H1 (cell line): Measurements from ENCODE around the gene CTSC. TPM values are rescaled to one million over a fixed set of nuclear protein-coding genes. Genes with fewer than 3 reads are reported as not detected.

Experiments used
- CTCF ChIA-PET: fragments of 300-600 bp; sonication (Branson Sonifier 250); formaldehyde crosslinking; loops from one replicate; lab custom pipeline; 2021; ENCODE audit not compliant: partially characterized antibody; lab: Charles Lee
- POLR2A ChIA-PET: fragments of 300-600 bp; sonication (Branson Sonifier 250); formaldehyde crosslinking; loops from one replicate; lab custom pipeline; 2021; ENCODE audit warnings: inconsistent platforms; ENCODE audit not compliant: partially characterized antibody; lab: Charles Lee
- DNase-seq, 2 experiments: peaks; one replicate each; pipeline versions ENCODE4 v3.0.0 to v3.0.0-alpha.2; 2010 to 2022; ENCODE audit warnings: low spot score in 2 of 2, low read depth in 1 of 2, mixed read lengths in 1 of 2
- FAIRE-seq: peaks from 2 replicates; lab custom pipeline; 2011; peaks lifted over from hg19 to GRCh38; lab: Jason Lieb, UNC
- H2AFZ ChIP-seq: 2 replicates; pipeline ENCODE4 v1.8.1; 2012; ENCODE audit warnings: low read length, inconsistent platforms
- H2AK5ac ChIP-seq: 2 replicates; pipeline ENCODE4 v1.6.1; 2013; ENCODE audit warnings: low read depth, low read length
- H2BK120ac ChIP-seq: replicated peaks from 2 replicates; pipeline ENCODE3; 2013; ENCODE audit warnings: low read depth, low read length, inconsistent platforms
- H2BK12ac ChIP-seq: 2 replicates; pipeline ENCODE4 v1.6.1; 2013; ENCODE audit warnings: low read depth, low read length
- H2BK15ac ChIP-seq: 2 replicates; pipeline ENCODE4 v1.6.1; 2013; ENCODE audit warnings: low read length
- H2BK20ac ChIP-seq: 2 replicates; pipeline ENCODE4 v1.6.1; 2013; ENCODE audit warnings: low read length
- H2BK5ac ChIP-seq: 2 replicates; pipeline ENCODE4 v1.6.1; 2013; ENCODE audit warnings: low read depth, low read length
- H3K14ac ChIP-seq: 2 replicates; pipeline ENCODE4 v1.6.1; 2013; ENCODE audit warnings: inconsistent platforms; ENCODE audit not compliant: insufficient read length
- H3K18ac ChIP-seq: 2 replicates; pipeline ENCODE4 v1.6.1; 2013; ENCODE audit warnings: low read length; ENCODE audit errors: extremely low read depth
- H3K23ac ChIP-seq: 2 replicates; pipeline ENCODE4 v1.6.1; 2013; ENCODE audit warnings: inconsistent platforms; ENCODE audit not compliant: insufficient read length
- H3K23me2 ChIP-seq: 2 replicates; pipeline ENCODE4 v1.6.1; 2013; ENCODE audit warnings: low read depth, low read length
- H3K27ac ChIP-seq: 2 replicates; pipeline ENCODE4 v1.6.1; 2011; ENCODE audit warnings: low read depth, low read length, inconsistent platforms
- H3K27me3 ChIP-seq, 4 experiments: replicated peaks in 1 of 4; 1 replicate in 1 of 4; 2 replicates in 3 of 4; pipeline versions ENCODE4 v1.6.1 to v1.8.1; 2011 to 2013; ENCODE audit warnings: low read length in 3 of 4, mild to moderate bottlenecking in 3 of 4, inconsistent platforms in 2 of 4, mixed read lengths in 2 of 4, moderate library complexity in 1 of 4; ENCODE audit not compliant: control insufficient read depth in 3 of 4, insufficient read depth in 3 of 4; ENCODE audit errors: extremely low read depth in 1 of 4
- H3K36me3 ChIP-seq, 4 experiments: 2 replicates each; pipeline versions ENCODE4 v1.6.1 to v1.8.1; 2011 to 2013; ENCODE audit warnings: mild to moderate bottlenecking in 4 of 4, low read length in 3 of 4, moderate library complexity in 2 of 4, control low read depth in 1 of 4, inconsistent platforms in 1 of 4; ENCODE audit not compliant: insufficient read depth in 4 of 4, control insufficient read depth in 2 of 4
- H3K4ac ChIP-seq: replicated peaks from 2 replicates; pipeline ENCODE3; 2013; ENCODE audit warnings: low read length, low read depth, mixed read lengths, inconsistent platforms; ENCODE audit not compliant: insufficient read length
- H3K4me1 ChIP-seq, 4 experiments: replicated peaks in 1 of 4; 1 replicate in 1 of 4; 2 replicates in 3 of 4; pipeline versions ENCODE4 v1.6.1 to v1.8.1; 2011 to 2013; ENCODE audit warnings: low read length in 3 of 4, inconsistent platforms in 2 of 4, mixed read lengths in 1 of 4; ENCODE audit not compliant: insufficient read depth in 4 of 4, control insufficient read depth in 3 of 4
- H3K4me2 ChIP-seq, 2 experiments: 2 replicates each; pipeline versions ENCODE4 v1.6.1 to v1.8.1; 2011 to 2013; ENCODE audit warnings: low read depth in 2 of 2, low read length in 2 of 2, control low read depth in 1 of 2, inconsistent platforms in 1 of 2, mild to moderate bottlenecking in 1 of 2; ENCODE audit not compliant: insufficient read depth in 1 of 2
- H3K4me3 ChIP-seq, 4 experiments: fragments of 200-600, 300-600 bp in 1 of 4; sonication (generic), shearing (Covaris generic), sonication (Bioruptor Twin) in 1 of 4; 2 replicates each; pipeline versions ENCODE4 v1.5.1 to v1.8.1; 2011 to 2016; ENCODE audit warnings: low read length in 4 of 4, low read depth in 3 of 4, control low read depth in 2 of 4, inconsistent platforms in 2 of 4, mild to moderate bottlenecking in 2 of 4, mixed read lengths in 1 of 4, moderate library complexity in 1 of 4; ENCODE audit not compliant: insufficient read depth in 2 of 4; ENCODE audit errors: extremely low read depth in 1 of 4
- H3K56ac ChIP-seq: replicated peaks from 2 replicates; pipeline ENCODE3; 2013; ENCODE audit warnings: low read depth, mild to moderate bottlenecking, mixed read lengths, low read length, inconsistent platforms; ENCODE audit not compliant: insufficient read length
- H3K79me1 ChIP-seq: 2 replicates; pipeline ENCODE4 v1.6.1; 2013; ENCODE audit warnings: low read depth, low read length, control low read depth
- H3K79me2 ChIP-seq, 2 experiments: 2 replicates each; pipeline versions ENCODE4 v1.6.1 to v1.8.1; 2012 to 2013; ENCODE audit warnings: low read length in 2 of 2, mild to moderate bottlenecking in 2 of 2, inconsistent platforms in 1 of 2; ENCODE audit not compliant: insufficient read depth in 2 of 2, control insufficient read depth in 1 of 2
- H3K9ac ChIP-seq, 4 experiments: replicated peaks in 1 of 4; 1 replicate in 1 of 4; 2 replicates in 3 of 4; pipeline versions ENCODE4 v1.6.1 to v1.8.1; 2011 to 2013; ENCODE audit warnings: low read depth in 3 of 4, low read length in 3 of 4, control low read depth in 2 of 4, mild to moderate bottlenecking in 2 of 4, moderate library complexity in 2 of 4, inconsistent platforms in 1 of 4; ENCODE audit errors: extremely low read depth in 1 of 4
- H3K9me3 ChIP-seq, 2 experiments: 2 replicates each; pipeline versions ENCODE4 v1.6.1 to v1.8.1; 2012 to 2013; ENCODE audit warnings: mild to moderate bottlenecking in 2 of 2, moderate library complexity in 2 of 2, control low read depth in 1 of 2, inconsistent platforms in 1 of 2, low read depth in 1 of 2, low read length in 1 of 2, mixed read lengths in 1 of 2; ENCODE audit not compliant: insufficient read depth in 2 of 2
- H4K20me1 ChIP-seq, 2 experiments: replicated peaks in 1 of 2; 2 replicates each; pipeline versions ENCODE3 to v1.8.1; 2011 to 2013; ENCODE audit warnings: inconsistent platforms in 2 of 2, low read length in 2 of 2, mild to moderate bottlenecking in 1 of 2; ENCODE audit not compliant: insufficient read depth in 2 of 2, control insufficient read depth in 1 of 2
- H4K5ac ChIP-seq: 2 replicates; pipeline ENCODE4 v1.6.1; 2013; ENCODE audit warnings: low read length, low read depth, mixed read lengths, inconsistent platforms; ENCODE audit not compliant: insufficient read length
- H4K8ac ChIP-seq: 2 replicates; pipeline ENCODE4 v1.8.0; 2013; ENCODE audit warnings: mild to moderate bottlenecking, moderate library complexity, low read length, inconsistent platforms; ENCODE audit not compliant: insufficient read depth; ENCODE audit errors: extremely low read depth
- H4K91ac ChIP-seq: replicated peaks from 2 replicates; pipeline ENCODE3; 2013; ENCODE audit warnings: low read length, mixed read lengths, inconsistent platforms; ENCODE audit not compliant: insufficient read length
- FOSL1 ChIP-seq: IDR thresholded peaks from 2 replicates; pipeline ENCODE4 v1.6.1; 2011; ENCODE audit warnings: mild to moderate bottlenecking, low read depth, low read length, moderate library complexity; ENCODE audit not compliant: insufficient read depth
- GTF2F1 ChIP-seq: IDR thresholded peaks from 2 replicates; pipeline ENCODE4 v1.6.1; 2012; ENCODE audit warnings: low read depth, low read length, improper control_type of control experiment, borderline replicate concordance
- JUN ChIP-seq: IDR thresholded peaks from 2 replicates; pipeline ENCODE4 v1.6.1; 2011; ENCODE audit warnings: low read depth, mild to moderate bottlenecking, improper control_type of control experiment, low read length
- NRF1 ChIP-seq: IDR thresholded peaks from 2 replicates; pipeline ENCODE4 v1.6.1; 2011; ENCODE audit warnings: mild to moderate bottlenecking, low read depth, low read length, improper control_type of control experiment
- SUZ12 ChIP-seq: fragments of 200-600 bp; sonication (generic); IDR thresholded peaks from 2 replicates; pipeline ENCODE4 v1.6.1; 2012; ENCODE audit warnings: mild to moderate bottlenecking, inconsistent platforms, low read length, moderate library complexity, mixed read lengths
- WGBS, 2 experiments: shearing (Covaris generic) in 1 of 2; methylation state at CpG; one replicate each; pipeline versions ENCODE4 v1.1.6 to v1.1.7; 2013 to 2015; ENCODE audit warnings: low lambda C conversion rate in 2 of 2, mixed read lengths in 2 of 2, inconsistent platforms in 1 of 2, low coverage in 1 of 2, missing lambda C conversion rate in 1 of 2; ENCODE audit not compliant: insufficient replicate concordance in 2 of 2, insufficient coverage in 1 of 2, insufficient read length in 1 of 2; ENCODE audit errors: extremely low coverage in 1 of 2, missing lambda C conversion rate in 1 of 2; 5-methylcytosine and 5-hydroxymethylcytosine counted together
- polyA plus RNA-seq, 7 experiments: library from polyadenylated mRNA; depleted of rRNA in 3 of 7; stranded (reverse) in 5 of 7; unstranded in 2 of 7; fragments of >200 nt in 5 of 7; fragments of 200-250 nt in 2 of 7; gene quantifications; 1 replicate in 5 of 7; 2 replicates in 1 of 7; 4 replicates in 1 of 7; pipeline versions ENCODE4 v1.2.1 to v1.2.3, GENCODE V29; 2011 to 2013; ENCODE audit warnings: missing spikeins in 2 of 7, mixed read lengths in 2 of 7
- total RNA-seq: library from RNA; stranded (reverse); fragmentation: NEBNext Ultra II Directional; extraction: Animal tissue kit (Norgen Biotek cat#: 25700); gene quantifications from 2 replicates; pipeline ENCODE4 v1.2.1, GENCODE V29; 2021
- TF ChIP-seq, protein P1 (sequence below): IDR thresholded peaks from 2 replicates; pipeline ENCODE4 v1.6.1; 2011; ENCODE audit warnings: low read length, improper control_type of control experiment
- TF ChIP-seq, protein P2 (sequence below): IDR thresholded peaks from 2 replicates; pipeline ENCODE4 v1.6.1; 2012; ENCODE audit warnings: inconsistent platforms

CTSC gene
- total and polyA plus RNA-seq, 2 of the 8 experiments (the other 6 are each of a cell fraction or from before 2014, with no cell fraction given): 347 to 369 TPM

DNA sequence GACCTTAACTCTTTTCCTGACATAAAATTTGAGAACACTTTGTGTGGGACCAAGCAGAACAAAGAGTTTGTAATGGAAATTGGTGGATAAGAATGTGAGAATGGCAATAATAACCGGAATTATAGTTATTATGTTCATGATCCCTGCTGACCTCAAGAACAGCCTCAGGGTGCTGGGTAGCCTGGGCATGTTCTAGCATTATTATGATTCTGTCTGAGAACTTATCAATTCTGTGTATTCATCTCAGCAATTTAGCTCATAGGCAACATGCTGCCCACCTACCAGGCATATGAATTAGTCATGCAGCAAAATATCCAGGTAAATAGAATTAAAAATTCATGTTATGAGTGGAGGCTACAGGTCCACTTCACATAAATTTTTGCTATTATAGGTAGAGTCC, 61.9 kb downstream of the CTSC start:
- TF ChIP-seq NRF1 (no peak), JUN (no peak), SUZ12 (no peak), FOSL1 (no peak), GTF2F1 (no peak)
- TF ChIP-seq, protein P1, sequence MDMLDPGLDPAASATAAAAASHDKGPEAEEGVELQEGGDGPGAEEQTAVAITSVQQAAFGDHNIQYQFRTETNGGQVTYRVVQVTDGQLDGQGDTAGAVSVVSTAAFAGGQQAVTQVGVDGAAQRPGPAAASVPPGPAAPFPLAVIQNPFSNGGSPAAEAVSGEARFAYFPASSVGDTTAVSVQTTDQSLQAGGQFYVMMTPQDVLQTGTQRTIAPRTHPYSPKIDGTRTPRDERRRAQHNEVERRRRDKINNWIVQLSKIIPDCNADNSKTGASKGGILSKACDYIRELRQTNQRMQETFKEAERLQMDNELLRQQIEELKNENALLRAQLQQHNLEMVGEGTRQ: no peak
- TF ChIP-seq, protein P2, sequence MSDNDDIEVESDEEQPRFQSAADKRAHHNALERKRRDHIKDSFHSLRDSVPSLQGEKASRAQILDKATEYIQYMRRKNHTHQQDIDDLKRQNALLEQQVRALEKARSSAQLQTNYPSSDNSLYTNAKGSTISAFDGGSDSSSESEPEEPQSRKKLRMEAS: no peak
- FAIRE-seq (no peak), DNase-seq (no peak)
- Histone ChIP-seq H2BK5ac (no peak overlapping the region), H4K20me1 (no peaks in the 10 kb centered on the region), H3K23me2 (no peaks in the 10 kb centered on the region; the same call in 1 of the 2 replicates), H3K4me3 (no peak overlapping the region), H3K4me2 (no peak overlapping the region), H3K56ac (no peak overlapping the region), H3K27ac (no peak overlapping the region), H2BK20ac (no peak overlapping the region), H3K4ac (no peak overlapping the region), H2BK15ac (no peak overlapping the region), H3K9me3 (no peaks in the 10 kb centered on the region), H3K79me1 (no peaks in the 10 kb centered on the region), H3K23ac (no peak overlapping the region), H2BK12ac (no peak overlapping the region), H4K5ac (no peak overlapping the region), H4K91ac (no peak overlapping the region), H3K9ac (no peak overlapping the region), H3K4me1 (no peaks in the 10 kb centered on the region), H3K27me3 (no peaks in the 10 kb centered on the region), H3K18ac (no peak overlapping the region), H2BK120ac (no peak overlapping the region), H2AFZ (no peak overlapping the region), H2AK5ac (no peak overlapping the region), H3K79me2 (no peaks in the 10 kb centered on the region), H3K14ac (no peak overlapping the region), H4K8ac (no peak overlapping the region), H3K36me3 (no peaks in the 10 kb centered on the region)
- ChIA-PET CTCF (interaction anchor here (0.7 kb wide), 1 partner anchor 246 kb away, joined by 3 read pairs; no protein-coding TSS in a partner anchor), POLR2A (no interaction called here)
- WGBS, 2 experiments: 70 to 100% methylated on average over 1 of the region's 1 CpG
